22Rv1 (cell line): ENCODE measurements around the gene PROK1.

Experiments used
- ZFX ChIP-seq: fragments of 450-650 bp; IDR thresholded peaks from 2 replicates; pipeline ENCODE4 v1.6.1; 2017; ENCODE audit warnings: antibody characterized with exemption, borderline replicate concordance
- TF ChIP-seq, protein P1 (sequence below): fragments of 450-650 bp; IDR thresholded peaks from 2 replicates; pipeline ENCODE4 v1.5.1; 2017; ENCODE audit warnings: mild to moderate bottlenecking

DNA sequence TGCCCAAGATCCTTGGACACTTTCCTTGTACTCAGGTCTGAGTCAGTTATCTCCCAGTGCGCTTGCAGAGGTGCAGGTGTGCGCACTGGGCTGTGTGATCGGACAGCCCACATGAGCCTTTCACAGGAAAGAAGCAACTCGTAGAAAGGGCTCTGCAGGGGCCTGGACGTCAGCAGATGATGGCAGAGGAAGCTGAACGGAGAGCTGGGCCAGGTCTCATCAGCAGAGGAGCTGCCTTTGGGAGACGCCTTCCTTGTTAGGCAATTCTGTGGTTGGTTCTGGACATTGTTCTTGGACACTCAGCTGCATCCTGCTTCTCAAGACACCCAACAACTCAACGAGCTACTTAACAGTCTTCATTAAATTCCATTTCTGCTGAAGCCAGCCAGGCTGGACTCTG lies 7.5 kb upstream of the PROK1 start:
- TF ChIP-seq, protein P1, sequence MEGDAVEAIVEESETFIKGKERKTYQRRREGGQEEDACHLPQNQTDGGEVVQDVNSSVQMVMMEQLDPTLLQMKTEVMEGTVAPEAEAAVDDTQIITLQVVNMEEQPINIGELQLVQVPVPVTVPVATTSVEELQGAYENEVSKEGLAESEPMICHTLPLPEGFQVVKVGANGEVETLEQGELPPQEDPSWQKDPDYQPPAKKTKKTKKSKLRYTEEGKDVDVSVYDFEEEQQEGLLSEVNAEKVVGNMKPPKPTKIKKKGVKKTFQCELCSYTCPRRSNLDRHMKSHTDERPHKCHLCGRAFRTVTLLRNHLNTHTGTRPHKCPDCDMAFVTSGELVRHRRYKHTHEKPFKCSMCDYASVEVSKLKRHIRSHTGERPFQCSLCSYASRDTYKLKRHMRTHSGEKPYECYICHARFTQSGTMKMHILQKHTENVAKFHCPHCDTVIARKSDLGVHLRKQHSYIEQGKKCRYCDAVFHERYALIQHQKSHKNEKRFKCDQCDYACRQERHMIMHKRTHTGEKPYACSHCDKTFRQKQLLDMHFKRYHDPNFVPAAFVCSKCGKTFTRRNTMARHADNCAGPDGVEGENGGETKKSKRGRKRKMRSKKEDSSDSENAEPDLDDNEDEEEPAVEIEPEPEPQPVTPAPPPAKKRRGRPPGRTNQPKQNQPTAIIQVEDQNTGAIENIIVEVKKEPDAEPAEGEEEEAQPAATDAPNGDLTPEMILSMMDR: no peak
- TF ChIP-seq ZFX: no peak
